GM18499 (cell line): Measurements from ENCODE around the gene NDEL1.

Experiments
- ATAC-seq: cut with Tn5 transposase; IDR thresholded peaks from one replicate; pipeline ENCODE4 v1.9.1; 2021; ENCODE audit warnings: moderate number of reproducible peaks; ENCODE audit not compliant: insufficient read depth, unreplicated experiment

NDEL1 gene

DNA sequence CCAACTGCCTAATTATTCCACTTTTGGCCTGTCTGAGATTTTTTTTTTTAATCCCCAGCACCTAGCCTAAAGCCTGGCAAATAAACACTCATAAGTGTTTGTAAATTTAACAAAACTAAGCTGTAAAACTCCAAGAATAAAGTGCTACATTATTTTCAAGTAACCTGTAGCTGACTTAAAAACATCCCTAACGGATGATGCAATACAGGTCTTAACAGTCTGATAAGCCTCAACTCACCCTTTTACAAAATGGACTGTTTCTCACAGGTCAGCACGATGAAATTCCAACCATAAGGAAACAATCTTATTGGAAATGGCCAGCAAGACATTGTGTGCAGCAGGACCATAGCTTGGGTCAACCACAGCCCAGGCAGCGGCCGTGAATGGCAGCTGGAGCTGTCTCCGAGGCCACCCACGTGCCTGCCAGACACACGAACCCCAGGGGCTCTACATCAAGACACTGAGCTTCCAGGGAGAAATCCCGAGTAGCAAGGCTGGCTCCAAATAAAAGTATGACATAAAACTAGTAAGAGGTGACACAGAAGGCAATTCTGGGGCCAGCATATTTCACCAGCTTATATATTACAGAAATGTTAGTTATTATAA is 58.9 kb downstream of the NDEL1 start:
- no peak for ATAC-seq

DNA sequence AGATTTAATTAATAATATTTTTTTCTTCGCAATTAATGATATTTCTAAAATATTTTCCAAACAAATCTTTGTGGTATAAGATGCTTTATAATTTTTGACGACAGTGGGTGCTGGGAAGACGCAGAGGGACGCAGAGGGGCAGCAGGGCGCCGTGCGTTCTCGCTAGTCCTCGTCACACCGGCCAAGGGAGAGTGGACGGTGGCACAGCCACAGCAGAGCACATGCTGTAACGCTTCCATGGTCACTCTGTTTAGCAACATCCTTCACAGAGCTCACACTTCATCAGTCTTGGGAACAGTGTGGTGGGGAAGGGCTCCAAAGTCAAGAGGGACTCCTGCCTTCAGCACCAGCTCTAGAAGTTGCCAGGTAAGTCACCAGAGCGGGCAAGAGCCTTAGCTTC is 60.4 kb downstream of the NDEL1 start:
- ATAC-seq = no peak

DNA sequence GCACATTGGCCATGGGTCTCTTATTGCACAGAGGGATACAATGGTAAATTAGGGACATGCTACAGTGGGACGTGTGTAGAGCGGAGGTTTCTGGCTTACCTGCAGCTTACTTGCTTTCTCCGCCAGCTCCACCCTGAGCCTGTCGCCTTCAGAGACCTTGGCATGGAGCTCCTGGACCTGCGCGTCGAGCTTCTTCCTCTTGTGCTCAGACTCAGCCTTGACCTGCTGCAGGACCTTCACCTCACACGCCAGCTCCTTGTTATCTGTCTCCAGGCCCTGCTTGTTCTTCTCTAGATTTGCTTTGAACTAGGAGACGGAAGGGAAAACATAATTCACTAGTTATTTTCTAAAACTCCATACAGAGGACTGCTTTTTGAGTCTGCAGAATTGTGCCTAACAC is 63.5 kb downstream of the NDEL1 start:
- no peak for ATAC-seq

DNA sequence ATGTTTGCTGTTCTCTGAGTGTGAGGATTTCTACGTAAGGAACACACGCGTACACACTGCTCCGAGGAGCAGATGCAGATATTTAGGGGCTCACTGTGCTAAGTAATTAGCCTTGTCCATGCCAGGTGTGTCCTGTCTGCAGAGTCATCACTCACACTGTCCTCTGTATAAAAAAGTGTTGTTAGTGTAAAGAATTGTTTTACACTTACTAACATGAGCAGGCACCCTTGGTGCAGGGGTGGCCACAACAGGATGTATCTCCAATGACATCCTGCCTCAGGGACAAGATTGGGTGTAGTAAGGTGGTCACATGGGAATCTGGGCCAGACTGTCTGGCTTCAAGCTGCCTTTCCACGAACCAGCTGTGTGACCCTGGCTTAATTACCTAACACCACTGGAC is 63.9 kb downstream of the NDEL1 start:
- ATAC-seq = no peak

DNA sequence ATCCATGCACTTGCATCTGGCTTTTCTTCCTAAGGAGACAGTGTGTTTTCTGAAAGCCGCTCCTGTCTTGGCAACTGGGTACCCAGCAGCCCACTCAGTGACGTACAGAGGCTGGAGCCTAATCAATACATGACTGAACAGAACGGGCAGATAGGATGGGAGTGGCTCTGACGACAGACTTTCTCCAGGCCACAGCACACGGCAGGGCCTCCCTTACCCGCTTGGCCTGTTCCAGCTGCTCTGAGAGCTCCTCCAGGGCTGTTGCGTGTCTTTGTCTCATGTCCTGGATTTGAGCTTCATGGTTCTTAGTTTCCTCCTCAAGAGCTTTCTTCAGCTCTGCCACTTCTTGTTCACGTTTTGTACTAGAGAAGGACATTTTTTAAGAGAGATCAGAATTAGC is 64.9 kb downstream of the NDEL1 start:
- ATAC-seq = no peak

DNA sequence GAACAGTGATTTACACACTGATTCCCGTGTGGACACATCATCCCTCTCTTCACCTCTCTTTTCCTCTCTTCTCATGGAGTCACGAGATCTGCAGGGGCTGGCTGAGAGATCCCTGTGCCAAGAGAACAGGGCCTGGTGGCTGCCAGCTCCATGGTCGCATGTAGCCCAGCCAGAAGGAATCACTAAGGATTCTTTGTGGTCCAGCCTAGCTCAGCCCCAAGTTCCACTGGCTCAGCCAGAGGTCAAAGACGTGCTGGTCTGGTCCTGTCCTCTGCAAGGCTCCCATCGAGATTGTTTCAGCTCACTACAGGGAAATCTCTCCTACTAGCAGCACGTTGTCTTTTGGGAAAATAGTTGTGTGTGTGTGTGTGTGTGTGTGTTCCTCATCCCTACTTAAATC is 66.4 kb downstream of the NDEL1 start:
- ATAC-seq = no peak

DNA sequence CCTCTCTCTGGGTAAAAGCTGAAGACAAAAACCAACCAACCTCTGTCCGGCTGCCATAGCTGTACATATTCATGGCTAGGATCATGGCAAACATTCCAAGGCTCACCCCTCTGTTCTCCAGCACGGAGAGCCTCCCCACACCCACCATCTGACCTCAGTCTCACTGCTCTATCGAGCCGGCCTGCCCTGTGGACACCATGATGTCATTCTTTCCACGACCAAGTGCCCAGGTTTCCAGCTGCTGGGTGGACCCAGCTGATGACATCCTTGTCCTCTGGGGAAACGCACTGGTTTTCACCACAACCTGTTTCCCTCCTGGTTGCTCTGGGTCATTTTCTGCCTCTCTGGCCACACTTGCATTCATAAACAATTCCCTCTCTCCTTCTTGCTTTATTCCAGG is 67.7 kb downstream of the NDEL1 start:
- ATAC-seq = no peak

DNA sequence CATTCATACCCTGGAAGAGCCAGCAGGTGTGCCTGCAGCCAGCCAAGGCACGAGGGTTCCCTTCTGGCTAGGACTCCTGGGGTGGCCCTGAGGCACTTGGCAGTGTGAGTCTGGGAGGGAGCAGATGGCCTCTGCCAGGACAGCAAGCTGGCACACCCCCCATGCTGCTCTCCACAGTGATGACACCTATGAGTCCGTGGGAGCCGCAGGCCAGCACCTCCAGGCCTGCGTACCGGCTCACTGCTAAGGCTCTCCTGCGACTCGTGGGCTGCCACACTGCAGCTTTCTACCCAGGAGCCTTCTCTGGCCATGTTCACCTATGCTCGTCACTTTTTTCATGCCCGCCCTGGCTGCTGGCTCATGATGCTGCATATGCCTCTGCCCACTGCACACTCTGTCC is 68.1 kb downstream of the NDEL1 start:
- no peak for ATAC-seq

DNA sequence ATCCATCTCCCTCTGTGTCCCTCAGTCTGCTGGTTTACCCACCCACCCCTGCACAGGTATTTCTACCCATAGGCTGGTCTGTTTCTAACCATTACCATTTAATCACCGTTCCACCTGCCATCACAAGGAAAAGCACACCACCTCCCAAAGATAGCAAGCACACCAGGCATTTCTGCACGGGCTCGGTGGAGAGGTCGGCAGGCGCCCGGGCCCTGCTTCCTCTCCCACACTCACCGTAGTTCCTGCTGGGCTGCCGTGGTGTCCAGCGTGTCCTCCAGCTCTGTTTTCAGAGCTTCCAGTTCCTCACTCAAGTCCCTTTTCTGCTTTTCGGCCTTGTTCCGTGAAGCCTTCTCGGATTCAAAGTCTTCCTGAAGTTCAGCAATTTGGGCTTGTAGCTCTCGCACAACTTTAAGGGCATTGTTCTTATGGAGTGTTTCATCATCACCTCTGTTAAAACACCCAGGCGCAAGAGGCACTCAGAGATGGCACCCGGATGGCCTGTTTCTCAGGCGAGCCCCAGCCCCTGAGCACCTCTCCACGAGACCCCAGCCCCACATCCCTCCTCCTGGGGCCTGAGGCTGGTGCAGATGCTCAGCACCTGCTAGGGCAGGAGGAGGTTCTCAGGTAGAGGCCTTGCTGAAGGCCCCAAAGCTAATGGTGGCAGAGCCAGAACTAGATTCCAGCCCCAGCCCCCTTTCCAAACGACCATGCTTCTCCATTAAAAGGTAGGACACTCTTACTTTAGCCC is 69.0 kb downstream of the NDEL1 start:
- no peak for ATAC-seq

DNA sequence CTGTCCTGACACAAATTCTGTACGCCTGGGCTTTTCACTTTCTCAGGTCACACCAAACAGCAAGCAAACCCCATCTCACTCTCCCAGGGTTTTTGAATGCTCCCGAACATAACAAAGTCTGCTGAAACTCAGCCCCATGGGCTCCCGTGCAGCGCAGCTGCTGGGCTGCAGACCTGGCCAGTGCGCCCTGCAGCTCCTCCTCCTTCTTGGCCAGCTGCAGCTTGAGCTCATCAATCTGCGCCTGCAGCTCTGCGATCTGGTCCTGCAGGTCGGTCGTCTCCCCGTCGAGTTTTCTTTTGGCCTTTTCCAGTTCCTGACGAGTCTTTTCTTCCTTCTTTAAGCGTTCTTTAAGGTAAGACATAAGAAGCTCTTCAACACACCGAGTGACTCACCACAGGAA is 70.5 kb downstream of the NDEL1 start:
- no peak for ATAC-seq

DNA sequence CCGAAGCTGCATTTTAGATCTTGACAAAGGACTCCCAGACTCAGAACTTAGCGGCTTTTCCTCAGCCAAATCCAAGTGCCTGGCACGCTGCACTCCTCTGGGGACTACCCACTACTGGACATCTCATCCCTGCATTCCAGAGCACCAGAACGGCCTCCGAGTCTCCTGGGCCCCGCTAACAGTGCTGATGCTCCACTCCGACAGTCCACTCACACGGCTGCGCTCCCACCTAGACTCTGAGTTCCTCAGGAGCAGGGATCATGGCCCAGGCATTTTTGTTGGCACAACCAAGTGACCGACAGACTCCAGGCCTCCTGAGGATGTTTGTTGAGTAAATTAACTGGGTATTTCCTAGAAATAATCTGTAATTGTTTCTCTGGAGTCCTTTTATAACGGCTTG is 79.1 kb downstream of the NDEL1 start:
- no peak for ATAC-seq
